IPS-NIHi11 (cell line): ENCODE measurements around the gene CDC27.
"Not testable (repeated sequence)": the region's sequence is repeated elsewhere in the genome, so short reads cannot be mapped to it uniquely, and the experiment has no call there.

ENCODE experiments used
- DNase-seq: peaks from one replicate; pipeline ENCODE4 v3.0.0; 2012; ENCODE audit warnings: mixed read lengths, low spot score

CDC27 gene

GRCh38 chr17:47131761-47132160 lies 57.3 kb downstream of the CDC27 start:
- DNase-seq: no peak

- DNase-seq: not testable (repeated sequence)
Measured at GRCh38 chr17:47126835-47127234, 62.3 kb downstream of the CDC27 start.

- not testable (repeated sequence) for DNase-seq
Measured at GRCh38 chr17:47123262-47123661, 65.8 kb downstream of the CDC27 start.

- no peak for DNase-seq
Measured at GRCh38 chr17:47120521-47121095, 68.5 kb downstream of the CDC27 start.

DNA sequence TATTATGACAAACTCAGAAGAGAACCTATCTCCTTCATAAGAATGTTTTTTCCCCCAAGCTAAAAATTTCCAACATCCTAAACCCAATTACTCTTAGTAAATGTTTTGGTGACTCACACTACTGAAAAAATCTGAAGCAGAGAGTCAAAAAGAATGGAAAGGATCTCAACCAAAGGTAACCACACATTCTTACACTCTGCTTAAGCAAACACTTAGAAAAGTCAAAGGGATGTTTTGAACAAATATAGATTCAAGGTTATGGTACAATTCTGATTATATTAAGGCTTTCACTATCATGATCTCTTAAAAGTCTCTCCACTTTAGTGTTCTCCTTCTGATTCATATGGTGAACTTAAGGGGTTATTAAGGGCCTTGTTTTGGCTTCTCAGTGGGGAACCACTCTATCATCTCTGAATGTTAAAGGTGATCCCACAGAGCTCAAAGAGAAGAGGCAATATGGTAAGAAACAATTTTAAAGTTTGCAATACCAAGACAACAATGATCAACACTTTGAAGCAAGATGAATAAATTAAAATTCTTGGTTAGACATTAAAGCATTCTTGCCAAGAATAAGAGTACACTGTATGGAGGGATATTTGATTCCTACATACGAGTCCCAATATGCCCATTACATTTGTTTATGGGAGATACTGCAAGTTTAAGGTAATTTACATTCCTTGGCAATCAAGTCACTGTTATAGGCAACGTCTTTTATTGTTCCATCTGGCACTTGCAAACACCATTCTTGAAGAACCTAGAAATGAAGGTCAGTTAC lies 69.2 kb downstream of the CDC27 start:
- no peak for DNase-seq

DNA sequence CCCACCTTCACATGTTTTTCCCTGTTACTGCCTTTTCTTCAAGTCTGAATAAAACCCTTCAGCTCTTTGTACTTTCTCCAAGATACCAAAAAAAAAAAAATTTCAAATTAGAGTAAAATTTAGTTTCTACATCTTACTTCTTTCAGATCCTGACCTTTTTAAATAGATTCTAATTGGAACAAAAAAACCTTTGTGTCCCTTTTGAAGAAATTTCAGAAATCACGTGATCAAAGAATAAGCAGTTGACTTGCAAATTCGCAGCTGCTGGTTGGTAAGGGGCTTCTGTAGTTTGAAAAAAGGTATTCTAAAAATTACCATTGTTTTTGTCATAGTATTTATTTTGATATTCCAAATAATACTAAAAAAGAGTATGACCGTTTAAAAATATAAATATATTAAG lies 71.7 kb downstream of the CDC27 start:
- no peak for DNase-seq

DNA sequence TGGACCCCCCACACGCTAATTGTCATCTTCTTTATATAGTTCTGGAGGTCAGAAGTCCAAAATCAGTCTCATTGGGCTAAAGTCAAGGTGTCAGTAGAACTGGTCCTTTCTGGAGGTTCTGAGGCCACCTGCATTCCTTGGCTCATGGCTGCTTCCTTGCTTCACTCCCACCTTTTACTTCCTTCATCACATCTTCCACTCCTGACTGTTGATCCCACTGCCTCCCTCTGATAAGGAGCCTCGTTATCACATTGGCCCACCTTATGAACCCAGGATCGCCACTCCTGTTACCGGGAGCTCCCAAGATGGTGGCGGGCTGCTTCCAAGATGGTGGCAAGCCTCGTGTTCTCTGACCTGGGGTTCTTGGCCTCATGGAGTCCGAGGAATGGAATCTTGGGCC lies 83.0 kb downstream of the CDC27 start:
- no peak for DNase-seq

- DNase-seq: not testable (repeated sequence)
Measured at GRCh38 chr17:47105246-47105645, 83.8 kb downstream of the CDC27 start.

GRCh38 chr17:47102914-47103313 lies 86.2 kb downstream of the CDC27 start:
- no peak for DNase-seq

DNA sequence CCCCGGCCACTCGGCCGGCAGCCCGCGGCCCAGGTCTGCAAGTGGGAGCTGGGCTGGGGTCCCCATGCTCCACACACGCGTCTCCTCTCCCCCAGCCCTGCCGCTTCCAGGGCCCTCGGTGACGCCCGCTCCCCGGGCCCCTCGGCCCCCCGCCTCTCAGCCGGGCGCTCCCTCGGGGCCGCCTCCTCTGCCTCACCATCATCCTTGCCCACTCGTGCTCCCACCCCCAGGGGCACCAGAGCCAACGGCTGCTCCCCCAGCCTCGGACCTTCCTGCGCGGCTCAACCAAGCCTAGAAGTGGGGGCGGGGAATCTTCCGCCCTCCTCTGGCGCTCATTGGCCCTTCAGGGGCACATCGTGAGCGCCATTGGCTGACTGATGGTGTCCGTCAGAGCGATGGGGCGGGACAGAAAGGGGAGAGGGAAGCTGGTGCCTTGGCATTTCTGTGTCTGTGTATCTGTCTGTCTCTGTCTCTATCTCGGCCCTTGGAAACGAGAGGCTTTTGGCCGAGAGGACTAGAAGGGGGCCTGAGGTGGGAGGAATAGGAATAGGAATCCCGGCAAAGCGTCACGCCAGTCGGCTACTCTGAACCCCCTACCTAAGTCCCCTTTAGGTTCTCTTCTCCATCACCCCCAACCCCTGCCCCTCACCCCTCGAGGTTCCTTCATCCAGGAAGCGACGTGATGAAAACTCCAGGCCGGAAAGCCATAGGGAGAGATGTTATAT lies 88.9 kb downstream of the CDC27 start:
- peak; percentile 81 for DNase-seq

GRCh38 chr17:47099451-47099986 lies 89.6 kb downstream of the CDC27 start:
- DNase-seq: no peak

GRCh38 chr17:47096343-47096742 lies 92.8 kb downstream of the CDC27 start:
- no peak for DNase-seq

- DNase-seq: no peak
Measured at GRCh38 chr17:47095268-47095667, 93.8 kb downstream of the CDC27 start.

DNA sequence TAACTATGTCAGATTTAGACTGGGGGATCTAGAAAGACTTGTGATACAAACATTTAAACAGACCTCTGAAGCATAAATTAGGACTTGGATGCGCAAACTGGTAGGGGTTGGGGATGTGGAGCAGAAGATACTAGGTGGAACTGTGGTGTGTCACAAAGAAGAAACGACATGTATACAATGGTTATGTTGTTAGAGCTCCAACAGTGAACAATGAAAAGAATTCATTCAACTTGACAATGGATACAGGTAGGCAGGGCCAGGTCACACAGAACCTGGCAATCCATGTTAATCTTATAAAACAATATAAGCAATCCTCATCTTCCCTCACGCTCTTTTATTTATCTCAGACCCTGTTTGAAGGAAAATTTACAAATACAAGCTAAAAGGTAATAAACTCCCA lies 102.0 kb downstream of the CDC27 start:
- no peak for DNase-seq

DNA sequence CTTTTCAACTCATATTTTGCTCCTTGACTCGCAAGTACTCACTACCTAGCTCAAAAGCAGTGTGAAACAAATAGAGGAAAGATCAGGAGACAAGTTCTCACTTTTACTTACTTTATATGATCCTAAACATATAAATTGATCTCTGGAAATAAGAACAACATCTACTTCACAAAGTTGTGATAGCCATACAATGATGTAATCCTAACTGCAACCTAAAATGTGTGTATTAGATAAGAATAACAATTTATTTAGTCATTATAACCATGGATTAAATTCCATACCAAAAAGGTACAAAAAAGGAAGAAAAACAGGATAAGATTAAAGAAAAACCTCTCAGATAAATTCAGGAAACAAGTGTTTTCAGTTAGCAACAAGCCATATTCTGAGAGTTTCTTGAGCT lies 103.4 kb downstream of the CDC27 start:
- DNase-seq: no peak

DNA sequence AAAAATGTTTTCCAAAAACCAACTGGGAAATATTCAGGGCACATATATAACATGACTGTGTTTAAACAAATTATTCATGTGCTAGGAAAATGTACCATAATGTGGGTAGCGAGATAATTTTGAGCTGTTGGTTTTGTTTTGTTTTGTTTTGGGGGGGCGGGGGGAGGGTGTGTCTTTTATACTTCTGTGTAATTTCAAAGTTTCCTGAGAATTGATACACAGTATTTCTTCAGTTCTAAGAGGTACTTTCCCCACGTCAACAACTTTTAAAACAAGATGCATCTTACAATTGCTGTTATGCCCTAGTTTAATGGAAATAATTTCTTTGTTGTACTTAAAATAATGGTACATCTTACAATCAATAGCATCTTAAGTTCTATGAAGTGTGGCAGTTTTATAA lies 110.3 kb downstream of the CDC27 start:
- DNase-seq: no peak

DNA sequence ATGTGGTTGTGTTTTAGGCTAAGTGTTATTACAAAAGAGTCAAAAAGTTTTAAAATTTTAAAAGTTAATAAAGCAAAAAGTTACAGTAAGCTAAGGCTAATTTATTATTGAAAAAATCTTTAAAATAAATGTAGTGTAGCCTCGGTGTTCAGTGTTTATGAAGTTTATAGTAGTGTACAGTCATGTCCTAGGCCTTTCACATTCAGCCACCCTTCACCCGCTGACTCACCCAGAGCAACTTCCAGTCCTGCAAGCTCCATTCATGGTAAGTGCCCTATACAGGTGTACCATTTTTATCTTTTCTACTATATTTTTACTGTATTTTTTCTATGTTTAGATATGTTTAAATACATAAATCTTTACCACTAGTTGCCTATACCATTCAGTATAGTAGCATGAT lies 111.5 kb downstream of the CDC27 start:
- DNase-seq: no peak

GRCh38 chr17:47076171-47076570 lies 112.9 kb downstream of the CDC27 start:
- no peak for DNase-seq

DNA sequence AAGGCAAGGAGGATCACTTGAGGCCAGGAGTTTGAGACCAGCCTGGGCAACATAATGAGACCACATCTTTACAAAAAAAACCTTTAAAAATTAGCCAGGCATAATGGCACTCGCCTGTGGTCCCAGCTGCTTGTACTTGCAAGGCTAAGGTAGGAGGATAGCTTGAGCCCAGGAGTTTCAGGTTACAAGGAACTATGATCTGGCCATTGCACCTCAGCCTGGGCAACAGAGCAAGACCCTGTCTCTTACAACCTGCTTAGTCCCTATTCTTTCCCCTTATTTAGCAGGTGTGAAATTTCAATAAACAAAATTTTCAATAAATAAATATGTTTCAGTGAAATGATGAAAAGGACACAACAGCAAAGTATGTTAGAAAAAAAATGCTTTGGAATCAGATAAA lies 114.7 kb downstream of the CDC27 start:
- DNase-seq: not testable (repeated sequence)

GRCh38 chr17:47073629-47074028 lies 115.5 kb downstream of the CDC27 start:
- not testable (repeated sequence) for DNase-seq

DNA sequence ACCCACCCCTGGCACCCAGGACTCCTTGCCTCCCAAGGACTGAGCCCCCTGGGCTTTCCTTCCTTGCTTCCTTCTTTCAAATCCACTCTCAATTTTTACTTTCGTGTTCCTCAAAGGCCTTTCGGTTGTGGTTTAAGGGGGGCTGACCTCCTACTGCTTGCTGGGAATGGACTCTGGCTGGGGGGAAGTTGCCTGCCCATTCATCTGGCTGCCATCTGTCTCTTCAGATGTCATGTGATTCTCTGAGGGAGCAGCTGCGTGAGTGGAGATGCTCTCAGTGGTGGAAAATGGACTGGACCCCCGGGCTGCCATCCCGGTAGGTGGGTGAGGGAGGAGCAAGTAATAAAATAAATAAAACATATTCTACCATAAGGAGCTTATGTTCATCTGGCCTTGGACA lies 116.2 kb downstream of the CDC27 start:
- DNase-seq: no peak

DNA sequence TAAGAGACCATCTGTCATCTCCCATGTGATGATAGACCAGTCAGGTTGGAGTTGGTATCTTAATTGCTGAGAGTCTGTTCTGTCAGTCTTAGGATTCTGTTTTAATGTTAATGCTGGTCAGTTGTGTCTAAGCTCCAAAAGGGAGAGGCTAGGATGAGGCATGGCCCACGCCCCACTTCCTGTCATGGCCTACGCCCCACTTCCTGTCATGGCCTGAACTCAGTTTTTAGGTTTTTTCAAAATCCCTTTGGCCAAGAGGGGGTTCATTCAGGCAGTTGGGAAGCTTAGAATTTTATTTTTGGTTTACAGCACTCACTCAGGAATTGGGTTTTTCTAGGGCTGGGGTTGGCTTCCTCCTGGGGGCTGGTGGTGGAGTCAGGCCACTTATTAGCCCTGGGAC lies 117.9 kb downstream of the CDC27 start:
- DNase-seq: not testable (repeated sequence)

DNA sequence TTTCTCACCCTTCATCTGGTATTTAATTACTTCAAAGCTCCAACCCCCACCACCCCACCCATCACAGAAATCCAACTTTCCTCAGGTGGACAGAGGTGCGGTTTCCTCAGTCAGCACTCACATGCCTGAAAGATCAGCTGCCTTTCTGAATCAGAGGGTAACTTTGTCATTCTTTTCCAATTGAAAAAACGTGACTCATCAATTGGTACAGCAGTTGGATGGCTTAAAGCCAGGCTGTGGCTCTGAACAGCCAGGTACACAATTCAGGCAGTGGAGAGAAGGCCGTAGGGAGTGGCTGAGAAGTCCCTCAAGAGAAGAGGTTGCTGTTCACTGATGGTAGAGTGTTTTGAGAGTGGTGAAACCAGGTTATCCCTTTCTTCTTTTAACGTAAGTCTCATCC lies 118.8 kb downstream of the CDC27 start:
- not testable (repeated sequence) for DNase-seq
